ENCODE measurements around the gene TNFAIP8L1.

The TNFAIP8L1 gene

DNA sequence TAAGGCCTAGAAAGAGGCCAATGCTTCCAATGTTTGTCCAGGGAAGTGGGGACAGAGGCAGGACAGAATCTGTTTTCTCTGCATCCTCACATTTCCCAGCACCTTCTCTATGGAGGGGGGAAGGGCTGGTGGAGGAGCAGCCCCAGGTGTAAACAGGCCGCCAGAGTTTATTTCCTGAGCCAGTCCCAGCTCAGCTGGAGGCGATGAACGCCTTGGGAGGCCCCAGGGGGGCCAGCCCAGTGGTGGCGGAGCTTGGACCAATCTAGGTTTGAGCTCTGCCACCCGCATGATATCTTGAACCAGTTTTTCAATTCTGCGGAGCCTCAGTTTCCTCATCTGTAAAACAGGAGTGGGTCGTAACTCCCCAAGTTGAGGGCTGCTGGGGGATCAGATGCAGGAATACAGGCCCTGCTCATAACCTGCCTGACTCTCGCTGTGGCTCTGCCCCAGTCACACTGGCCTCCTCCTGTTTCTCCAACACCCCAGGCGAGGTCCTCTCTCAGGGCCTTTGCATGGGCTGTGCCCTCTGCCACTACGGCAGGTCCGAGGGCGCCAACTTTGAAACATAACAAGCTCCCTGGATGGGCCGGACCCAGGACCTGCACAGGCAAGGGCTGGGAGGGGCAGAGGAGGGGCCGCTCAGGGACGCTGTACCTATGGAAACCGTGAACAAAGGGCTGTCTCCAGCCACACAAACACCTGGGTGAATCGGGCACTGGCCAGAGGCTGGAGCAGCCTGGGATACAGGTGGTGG, 1.1 kb downstream of the TNFAIP8L1 start:
- peaks cover 39% of the 10 kb centered on the region for H3K4me1 ChIP-seq (ENCODE audit: insufficient read depth, low read length, poor library complexity, severe bottlenecking)
- H3F3A ChIP-seq (ENCODE audit: low read depth): no peaks in the 10 kb centered on the region
- H3K79me2 ChIP-seq (ENCODE audit: insufficient read depth, low read length): peaks cover 33% of the 10 kb centered on the region
- H2AFZ ChIP-seq (ENCODE audit: low read length): no peak overlapping the region
- H3K9ac ChIP-seq (ENCODE audit: low read depth, low read length, poor library complexity, severe bottlenecking): peak overlapping the region; percentile 91
- H3K4me3 ChIP-seq (ENCODE audit: low read length, poor library complexity, severe bottlenecking): peak overlapping the region; percentile 96
- no peaks in the 10 kb centered on the region for H3K9me3 ChIP-seq (ENCODE audit: insufficient read depth, low read depth, low read length)
- peak overlapping the region; percentile 78 for H3K4me2 ChIP-seq (ENCODE audit: low read depth, low read length, poor library complexity, severe bottlenecking)
- TF ChIP-seq, protein P1, sequence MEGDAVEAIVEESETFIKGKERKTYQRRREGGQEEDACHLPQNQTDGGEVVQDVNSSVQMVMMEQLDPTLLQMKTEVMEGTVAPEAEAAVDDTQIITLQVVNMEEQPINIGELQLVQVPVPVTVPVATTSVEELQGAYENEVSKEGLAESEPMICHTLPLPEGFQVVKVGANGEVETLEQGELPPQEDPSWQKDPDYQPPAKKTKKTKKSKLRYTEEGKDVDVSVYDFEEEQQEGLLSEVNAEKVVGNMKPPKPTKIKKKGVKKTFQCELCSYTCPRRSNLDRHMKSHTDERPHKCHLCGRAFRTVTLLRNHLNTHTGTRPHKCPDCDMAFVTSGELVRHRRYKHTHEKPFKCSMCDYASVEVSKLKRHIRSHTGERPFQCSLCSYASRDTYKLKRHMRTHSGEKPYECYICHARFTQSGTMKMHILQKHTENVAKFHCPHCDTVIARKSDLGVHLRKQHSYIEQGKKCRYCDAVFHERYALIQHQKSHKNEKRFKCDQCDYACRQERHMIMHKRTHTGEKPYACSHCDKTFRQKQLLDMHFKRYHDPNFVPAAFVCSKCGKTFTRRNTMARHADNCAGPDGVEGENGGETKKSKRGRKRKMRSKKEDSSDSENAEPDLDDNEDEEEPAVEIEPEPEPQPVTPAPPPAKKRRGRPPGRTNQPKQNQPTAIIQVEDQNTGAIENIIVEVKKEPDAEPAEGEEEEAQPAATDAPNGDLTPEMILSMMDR (conservative IDR thresholded peaks at IDR 0.05; ENCODE audit: low read length): no peak
- TF ChIP-seq EZH2phosphoT487 (IDR thresholded peaks at IDR 0.05; ENCODE audit: borderline replicate concordance): no peak
- no peaks in the 10 kb centered on the region for H3K9me2 ChIP-seq (replicated peaks; ENCODE audit: low read depth, low read length)
- H4K20me1 ChIP-seq (ENCODE audit: insufficient read depth, low read length, poor library complexity, severe bottlenecking): peaks cover 4% of the 10 kb centered on the region
- no peaks in the 10 kb centered on the region for H3K36me3 ChIP-seq (ENCODE audit: insufficient read depth, low read length)
- H3K27me3 ChIP-seq (ENCODE audit: insufficient read depth, low read length, poor library complexity, severe bottlenecking): no peaks in the 10 kb centered on the region

DNA sequence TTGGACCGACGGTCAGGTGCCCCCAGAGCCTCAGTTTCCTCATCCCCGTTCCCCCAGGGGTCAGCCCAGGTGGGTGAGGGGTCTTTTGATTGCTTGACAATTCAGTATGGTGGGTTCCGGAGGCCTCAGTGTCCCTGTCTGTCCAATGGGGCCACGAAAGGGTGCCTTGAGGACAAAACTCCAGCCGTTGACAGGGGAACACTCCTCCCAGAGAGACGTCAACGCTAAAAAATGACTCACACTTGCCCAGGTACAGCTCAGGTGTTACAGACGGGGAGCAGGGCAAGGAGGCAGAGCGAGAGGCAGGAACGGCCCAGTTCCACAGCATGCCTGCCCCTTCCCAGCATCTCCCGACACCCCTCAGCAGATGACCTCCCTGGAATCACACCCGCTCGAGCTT, 1.8 kb downstream of the TNFAIP8L1 start:
- Histone ChIP-seq H3K79me2 (ENCODE audit: insufficient read depth, low read length) (peaks cover 33% of the 10 kb centered on the region), H3K4me3 (ENCODE audit: low read length, poor library complexity, severe bottlenecking) (peak overlapping the region; percentile 96), H3K9me3 (ENCODE audit: insufficient read depth, low read depth, low read length) (no peaks in the 10 kb centered on the region), H3F3A (ENCODE audit: low read depth) (no peaks in the 10 kb centered on the region), H3K4me1 (ENCODE audit: insufficient read depth, low read length, poor library complexity, severe bottlenecking) (peaks cover 33% of the 10 kb centered on the region), H3K4me2 (ENCODE audit: low read depth, low read length, poor library complexity, severe bottlenecking) (peak overlapping the region; percentile 78), H3K9me2 (replicated peaks; ENCODE audit: low read depth, low read length) (no peaks in the 10 kb centered on the region), H3K27me3 (ENCODE audit: insufficient read depth, low read length, poor library complexity, severe bottlenecking) (no peaks in the 10 kb centered on the region), H3K9ac (ENCODE audit: low read depth, low read length, poor library complexity, severe bottlenecking) (peak overlapping the region; percentile 91), H3K36me3 (ENCODE audit: insufficient read depth, low read length) (no peaks in the 10 kb centered on the region), H4K20me1 (ENCODE audit: insufficient read depth, low read length, poor library complexity, severe bottlenecking) (peaks cover 4% of the 10 kb centered on the region), H2AFZ (ENCODE audit: low read length) (no peak overlapping the region)
- TF ChIP-seq, protein P1 (conservative IDR thresholded peaks at IDR 0.05; ENCODE audit: low read length): no peak
- TF ChIP-seq EZH2phosphoT487 (IDR thresholded peaks at IDR 0.05; ENCODE audit: borderline replicate concordance): no peak

DNA sequence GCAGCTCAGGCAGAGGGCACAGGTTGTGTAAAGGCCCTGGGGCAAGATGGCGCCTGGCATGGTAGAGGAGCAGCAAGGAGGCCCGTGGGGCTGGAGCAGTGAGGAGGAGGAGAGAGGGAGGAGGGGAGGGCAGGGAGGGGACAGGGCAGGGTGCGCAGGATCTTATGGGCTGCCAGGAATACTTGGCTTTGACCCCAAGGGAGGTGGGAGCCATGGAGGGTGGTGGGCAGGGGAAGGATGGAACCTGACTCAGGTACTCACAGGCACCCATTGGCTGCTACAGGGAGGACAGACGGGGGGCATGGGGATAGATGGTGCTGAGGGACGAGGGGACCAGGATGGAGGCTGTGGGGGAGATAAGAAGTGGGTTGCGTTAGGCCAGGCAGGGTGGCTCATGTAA, 3.3 kb downstream of the TNFAIP8L1 start:
- H3K27me3 ChIP-seq (ENCODE audit: insufficient read depth, low read length, poor library complexity, severe bottlenecking): no peaks in the 10 kb centered on the region
- no peaks in the 10 kb centered on the region for H3F3A ChIP-seq (ENCODE audit: low read depth)
- no peaks in the 10 kb centered on the region for H3K36me3 ChIP-seq (ENCODE audit: insufficient read depth, low read length)
- no peak overlapping the region for H2AFZ ChIP-seq (ENCODE audit: low read length)
- TF ChIP-seq, protein P1 (conservative IDR thresholded peaks at IDR 0.05; ENCODE audit: low read length): no peak
- no peak for TF ChIP-seq EZH2phosphoT487 (IDR thresholded peaks at IDR 0.05; ENCODE audit: borderline replicate concordance)
- H3K4me1 ChIP-seq (ENCODE audit: insufficient read depth, low read length, poor library complexity, severe bottlenecking): peaks cover 26% of the 10 kb centered on the region
- H3K4me2 ChIP-seq (ENCODE audit: low read depth, low read length, poor library complexity, severe bottlenecking): no peak overlapping the region
- peaks cover 33% of the 10 kb centered on the region for H3K79me2 ChIP-seq (ENCODE audit: insufficient read depth, low read length)
- H3K4me3 ChIP-seq (ENCODE audit: low read length, poor library complexity, severe bottlenecking): no peak overlapping the region
- peaks cover 4% of the 10 kb centered on the region for H4K20me1 ChIP-seq (ENCODE audit: insufficient read depth, low read length, poor library complexity, severe bottlenecking)
- no peaks in the 10 kb centered on the region for H3K9me2 ChIP-seq (replicated peaks; ENCODE audit: low read depth, low read length)
- no peak overlapping the region for H3K9ac ChIP-seq (ENCODE audit: low read depth, low read length, poor library complexity, severe bottlenecking)
- H3K9me3 ChIP-seq (ENCODE audit: insufficient read depth, low read depth, low read length): no peaks in the 10 kb centered on the region

Data from Loucy (cell line).